ENCODE measurements around the gene CLP1. TPM values are rescaled to one million over a fixed set of nuclear protein-coding genes. Genes with fewer than 3 reads are reported as not detected.
A peak's percentile ranks its signal among the peaks of the same experiment; 100 is the strongest.

CLP1 gene
- total RNA-seq, 1 donor, result 12.6 TPM

DNA sequence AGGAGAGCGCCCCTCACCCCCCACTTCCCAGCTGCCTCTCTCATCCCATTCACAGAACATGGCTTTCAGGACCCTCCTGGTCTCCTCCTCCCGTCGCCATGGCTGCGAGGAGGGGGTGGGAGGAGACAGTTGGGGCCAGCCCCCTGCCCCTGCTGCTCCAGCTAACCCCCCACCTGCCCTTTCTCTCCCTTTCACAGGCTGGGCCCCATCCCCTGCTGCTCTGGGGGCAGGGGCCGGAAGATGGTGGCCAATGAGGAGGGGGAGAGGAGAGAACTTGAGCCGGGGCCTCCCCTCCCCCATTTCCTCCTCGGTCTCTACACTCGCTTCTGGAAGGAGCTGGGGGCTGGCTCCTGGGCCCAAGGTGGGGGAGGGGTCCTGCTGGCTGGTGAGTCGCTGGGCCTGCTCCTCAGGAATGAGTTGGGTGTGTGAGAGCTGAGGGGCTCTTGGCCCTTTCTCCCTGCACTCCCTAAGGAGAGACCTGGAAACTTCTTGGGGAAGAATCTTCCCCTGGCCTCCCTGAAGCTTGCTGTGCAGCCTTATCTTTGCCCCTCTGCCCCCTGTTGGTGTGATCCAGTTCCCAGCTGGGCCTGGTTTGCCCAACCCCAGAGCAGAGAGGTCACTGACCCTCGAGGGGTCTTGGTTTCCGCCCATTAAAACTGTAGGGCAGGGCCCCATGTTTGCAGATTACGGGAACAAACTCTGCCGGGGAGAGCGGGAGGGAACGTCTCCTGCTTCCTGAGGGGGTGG, 18.1 kb upstream of the CLP1 start:
- TF ChIP-seq, protein P1, sequence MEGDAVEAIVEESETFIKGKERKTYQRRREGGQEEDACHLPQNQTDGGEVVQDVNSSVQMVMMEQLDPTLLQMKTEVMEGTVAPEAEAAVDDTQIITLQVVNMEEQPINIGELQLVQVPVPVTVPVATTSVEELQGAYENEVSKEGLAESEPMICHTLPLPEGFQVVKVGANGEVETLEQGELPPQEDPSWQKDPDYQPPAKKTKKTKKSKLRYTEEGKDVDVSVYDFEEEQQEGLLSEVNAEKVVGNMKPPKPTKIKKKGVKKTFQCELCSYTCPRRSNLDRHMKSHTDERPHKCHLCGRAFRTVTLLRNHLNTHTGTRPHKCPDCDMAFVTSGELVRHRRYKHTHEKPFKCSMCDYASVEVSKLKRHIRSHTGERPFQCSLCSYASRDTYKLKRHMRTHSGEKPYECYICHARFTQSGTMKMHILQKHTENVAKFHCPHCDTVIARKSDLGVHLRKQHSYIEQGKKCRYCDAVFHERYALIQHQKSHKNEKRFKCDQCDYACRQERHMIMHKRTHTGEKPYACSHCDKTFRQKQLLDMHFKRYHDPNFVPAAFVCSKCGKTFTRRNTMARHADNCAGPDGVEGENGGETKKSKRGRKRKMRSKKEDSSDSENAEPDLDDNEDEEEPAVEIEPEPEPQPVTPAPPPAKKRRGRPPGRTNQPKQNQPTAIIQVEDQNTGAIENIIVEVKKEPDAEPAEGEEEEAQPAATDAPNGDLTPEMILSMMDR (IDR thresholded peaks at IDR 0.05; ENCODE audit: insufficient read depth, low read length), result peak; percentile 2
- peak overlapping the region; percentile 97 for H3K4me3 ChIP-seq (ENCODE audit: low read depth, low read length)
- DNase-seq (ENCODE audit: low read depth), result peak; percentile 31

GRCh38 chr11:57640068-57640800, 17.3 kb upstream of the CLP1 start:
- peak overlapping the region; percentile 97 for H3K4me3 ChIP-seq (ENCODE audit: low read depth, low read length)
- TF ChIP-seq, protein P1 (IDR thresholded peaks at IDR 0.05; ENCODE audit: insufficient read depth, low read length), result no peak
- DNase-seq (ENCODE audit: low read depth), result no peak

GRCh38 chr11:57641011-57641807, 16.4 kb upstream of the CLP1 start:
- peak; percentile 77 for DNase-seq (ENCODE audit: low read depth)
- peak overlapping the region; percentile 97 for H3K4me3 ChIP-seq (ENCODE audit: low read depth, low read length)
- TF ChIP-seq, protein P1 (IDR thresholded peaks at IDR 0.05; ENCODE audit: insufficient read depth, low read length), result peak; percentile 71

DNA sequence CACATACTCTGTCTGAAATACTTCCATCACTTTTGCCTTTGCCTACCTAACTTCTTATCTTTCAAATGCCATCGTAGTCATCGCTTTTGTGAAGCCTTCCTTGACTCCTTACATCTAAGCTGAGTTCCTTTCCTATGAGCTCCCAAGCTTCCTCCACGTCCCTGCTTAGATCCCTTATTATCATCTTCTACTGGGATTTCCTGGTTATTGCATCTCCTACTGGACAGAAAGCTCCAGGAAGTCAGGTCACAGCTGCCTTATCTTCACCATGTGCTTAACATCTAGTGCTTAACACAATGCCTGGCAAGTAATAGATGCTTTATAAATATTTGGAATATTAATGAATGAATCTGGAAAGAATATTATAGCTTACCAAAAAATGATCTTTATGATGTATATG, 13.8 kb upstream of the CLP1 start:
- no peak overlapping the region for H3K4me3 ChIP-seq (ENCODE audit: low read depth, low read length)
- peak; percentile 65 for DNase-seq (ENCODE audit: low read depth)
- TF ChIP-seq, protein P1 (IDR thresholded peaks at IDR 0.05; ENCODE audit: insufficient read depth, low read length), result peak; percentile 20

- peak; percentile 74 for DNase-seq (ENCODE audit: low read depth)
- no peak overlapping the region for H3K4me3 ChIP-seq (ENCODE audit: low read depth, low read length)
- TF ChIP-seq, protein P1 (IDR thresholded peaks at IDR 0.05; ENCODE audit: insufficient read depth, low read length), result peak; percentile 90
Measured at GRCh38 chr11:57644748-57645688, 12.5 kb upstream of the CLP1 start.

- TF ChIP-seq, protein P1 (IDR thresholded peaks at IDR 0.05; ENCODE audit: insufficient read depth, low read length), result no peak
- no peak overlapping the region for H3K4me3 ChIP-seq (ENCODE audit: low read depth, low read length)
- no peak for DNase-seq (ENCODE audit: low read depth)
Measured at GRCh38 chr11:57645689-57646085, 11.9 kb upstream of the CLP1 start.

All from fibroblast of the aortic adventitia (primary cell).